ENCODE data around the gene ANTKMT.

Gene ANTKMT

GRCh38 chr16:716200-716568 is 4.8 kb upstream of the ANTKMT start:
- TF ChIP-seq EZH2phosphoT487 (IDR thresholded peaks at IDR 0.05; ENCODE audit: borderline replicate concordance) (no peak), CTCF (conservative IDR thresholded peaks at IDR 0.05; ENCODE audit: low read length) (no peak)
- Histone ChIP-seq H3K4me2 (ENCODE audit: low read depth, low read length, poor library complexity, severe bottlenecking) (no peak overlapping the region), H3K4me3 (ENCODE audit: low read length, poor library complexity, severe bottlenecking) (no peak overlapping the region), H3K9me2 (replicated peaks; ENCODE audit: low read depth, low read length) (no peaks in the 10 kb centered on the region), H3K27me3 (ENCODE audit: insufficient read depth, low read length, poor library complexity, severe bottlenecking) (no peaks in the 10 kb centered on the region), H3K4me1 (ENCODE audit: insufficient read depth, low read length, poor library complexity, severe bottlenecking) (peaks cover 7% of the 10 kb centered on the region), H4K20me1 (ENCODE audit: insufficient read depth, low read length, poor library complexity, severe bottlenecking) (no peaks in the 10 kb centered on the region), H3K36me3 (ENCODE audit: insufficient read depth, low read length) (no peaks in the 10 kb centered on the region), H3K9ac (ENCODE audit: low read depth, low read length, poor library complexity, severe bottlenecking) (no peak overlapping the region), H2AFZ (ENCODE audit: low read length) (no peak overlapping the region), H3K79me2 (ENCODE audit: insufficient read depth, low read length) (no peaks in the 10 kb centered on the region), H3F3A (ENCODE audit: low read depth) (no peaks in the 10 kb centered on the region), H3K9me3 (ENCODE audit: insufficient read depth, low read depth, low read length) (no peaks in the 10 kb centered on the region)

- H3F3A ChIP-seq (ENCODE audit: low read depth), result no peaks in the 10 kb centered on the region
- H3K4me3 ChIP-seq (ENCODE audit: low read length, poor library complexity, severe bottlenecking), result no peak overlapping the region
- no peaks in the 10 kb centered on the region for H3K79me2 ChIP-seq (ENCODE audit: insufficient read depth, low read length)
- H3K9me3 ChIP-seq (ENCODE audit: insufficient read depth, low read depth, low read length), result no peaks in the 10 kb centered on the region
- H3K9me2 ChIP-seq (replicated peaks; ENCODE audit: low read depth, low read length), result no peaks in the 10 kb centered on the region
- H3K36me3 ChIP-seq (ENCODE audit: insufficient read depth, low read length), result no peaks in the 10 kb centered on the region
- H2AFZ ChIP-seq (ENCODE audit: low read length), result no peak overlapping the region
- H3K27me3 ChIP-seq (ENCODE audit: insufficient read depth, low read length, poor library complexity, severe bottlenecking), result no peaks in the 10 kb centered on the region
- no peaks in the 10 kb centered on the region for H4K20me1 ChIP-seq (ENCODE audit: insufficient read depth, low read length, poor library complexity, severe bottlenecking)
- TF ChIP-seq CTCF (conservative IDR thresholded peaks at IDR 0.05; ENCODE audit: low read length), result no peak
- TF ChIP-seq EZH2phosphoT487 (IDR thresholded peaks at IDR 0.05; ENCODE audit: borderline replicate concordance), result no peak
- no peak overlapping the region for H3K9ac ChIP-seq (ENCODE audit: low read depth, low read length, poor library complexity, severe bottlenecking)
- H3K4me2 ChIP-seq (ENCODE audit: low read depth, low read length, poor library complexity, severe bottlenecking), result no peak overlapping the region
- H3K4me1 ChIP-seq (ENCODE audit: insufficient read depth, low read length, poor library complexity, severe bottlenecking), result peaks cover 7% of the 10 kb centered on the region
Observed at GRCh38 chr16:716768-717325, 4.1 kb upstream of the ANTKMT start.

- no peak for TF ChIP-seq EZH2phosphoT487 (IDR thresholded peaks at IDR 0.05; ENCODE audit: borderline replicate concordance)
- no peak for TF ChIP-seq CTCF (conservative IDR thresholded peaks at IDR 0.05; ENCODE audit: low read length)
- H4K20me1 ChIP-seq (ENCODE audit: insufficient read depth, low read length, poor library complexity, severe bottlenecking), result no peaks in the 10 kb centered on the region
Observed at GRCh38 chr16:717450-718245, 3.3 kb upstream of the ANTKMT start.

More at GRCh38 chr16:717450-718245, 3.3 kb upstream of the ANTKMT start:
- H3F3A ChIP-seq (ENCODE audit: low read depth), result no peaks in the 10 kb centered on the region
- no peaks in the 10 kb centered on the region for H3K36me3 ChIP-seq (ENCODE audit: insufficient read depth, low read length)
- peaks cover 7% of the 10 kb centered on the region for H3K4me1 ChIP-seq (ENCODE audit: insufficient read depth, low read length, poor library complexity, severe bottlenecking)
- H3K79me2 ChIP-seq (ENCODE audit: insufficient read depth, low read length), result no peaks in the 10 kb centered on the region
- H3K27me3 ChIP-seq (ENCODE audit: insufficient read depth, low read length, poor library complexity, severe bottlenecking), result no peaks in the 10 kb centered on the region
- H3K4me2 ChIP-seq (ENCODE audit: low read depth, low read length, poor library complexity, severe bottlenecking), result no peak overlapping the region
- no peaks in the 10 kb centered on the region for H3K9me3 ChIP-seq (ENCODE audit: insufficient read depth, low read depth, low read length)
- no peak overlapping the region for H3K9ac ChIP-seq (ENCODE audit: low read depth, low read length, poor library complexity, severe bottlenecking)
- H3K4me3 ChIP-seq (ENCODE audit: low read length, poor library complexity, severe bottlenecking), result no peak overlapping the region
- no peaks in the 10 kb centered on the region for H3K9me2 ChIP-seq (replicated peaks; ENCODE audit: low read depth, low read length)
- no peak overlapping the region for H2AFZ ChIP-seq (ENCODE audit: low read length)
